ENCODE measurements around the gene VIT.

Gene VIT

DNA sequence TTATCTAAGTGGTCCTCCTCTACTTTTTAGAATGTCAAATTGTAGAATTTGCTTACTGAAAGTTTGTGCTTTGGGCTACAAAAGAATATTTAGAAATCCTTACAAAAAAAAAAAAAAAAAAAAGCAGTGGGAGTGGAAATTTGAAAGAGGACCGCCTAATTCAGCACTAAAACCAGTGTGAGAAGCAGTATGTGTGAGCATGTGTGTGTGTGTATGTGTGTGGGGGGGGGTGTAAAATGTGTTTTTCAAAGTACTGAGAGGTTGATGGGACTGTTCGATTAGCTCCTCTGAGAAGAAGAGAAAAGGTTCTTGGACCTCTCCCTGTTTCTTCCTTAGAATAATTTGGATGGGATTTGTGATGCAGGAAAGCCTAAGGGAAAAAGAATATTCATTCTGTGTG is at the start of gene VIT:
Gene VIT, plus strand, starts transcription at position 175 of the 400 bp plus-strand sequence. CDS start 19,664 bp downstream, outside the sequence.
- H3K9me3 ChIP-seq (ENCODE audit: control insufficient read depth, low read length): no peaks in the 10 kb centered on the region
- H3K9ac ChIP-seq (ENCODE audit: low read length): no peak within 1 kb of the TSS
- H3K4me3 ChIP-seq (ENCODE audit: low read length): no peak within 1 kb of the TSS
- H3K36me3 ChIP-seq (ENCODE audit: control insufficient read depth, insufficient read depth, low read length): no peaks in the 10 kb centered on the region
- no peaks in the 10 kb centered on the region for H3K4me1 ChIP-seq (ENCODE audit: control insufficient read depth, insufficient read depth, low read length)
- H3K27me3 ChIP-seq (ENCODE audit: control insufficient read depth, insufficient read depth, low read length): no peaks in the 10 kb centered on the region

GRCh38 chr2:36650031-36650829 is 46.3 kb upstream of the VIT start:
- no peak overlapping the region for H3K4me3 ChIP-seq (ENCODE audit: low read length)
- no peaks in the 10 kb centered on the region for H3K9me3 ChIP-seq (ENCODE audit: control insufficient read depth, low read length)
- H3K27me3 ChIP-seq (ENCODE audit: control insufficient read depth, insufficient read depth, low read length): no peaks in the 10 kb centered on the region
- H3K36me3 ChIP-seq (ENCODE audit: control insufficient read depth, insufficient read depth, low read length): no peaks in the 10 kb centered on the region
- H3K9ac ChIP-seq (ENCODE audit: low read length): no peak overlapping the region
- peaks cover 6% of the 10 kb centered on the region for H3K4me1 ChIP-seq (ENCODE audit: control insufficient read depth, insufficient read depth, low read length)

GRCh38 chr2:36653155-36653554 is 43.4 kb upstream of the VIT start:
- H3K4me1 ChIP-seq (ENCODE audit: control insufficient read depth, insufficient read depth, low read length): peaks cover 6% of the 10 kb centered on the region
- H3K9me3 ChIP-seq (ENCODE audit: control insufficient read depth, low read length): no peaks in the 10 kb centered on the region
- no peaks in the 10 kb centered on the region for H3K27me3 ChIP-seq (ENCODE audit: control insufficient read depth, insufficient read depth, low read length)
- no peak overlapping the region for H3K4me3 ChIP-seq (ENCODE audit: low read length)
- no peak overlapping the region for H3K9ac ChIP-seq (ENCODE audit: low read length)
- no peaks in the 10 kb centered on the region for H3K36me3 ChIP-seq (ENCODE audit: control insufficient read depth, insufficient read depth, low read length)

- no peaks in the 10 kb centered on the region for H3K9me3 ChIP-seq (ENCODE audit: control insufficient read depth, low read length)
- no peaks in the 10 kb centered on the region for H3K27me3 ChIP-seq (ENCODE audit: control insufficient read depth, insufficient read depth, low read length)
- H3K4me1 ChIP-seq (ENCODE audit: control insufficient read depth, insufficient read depth, low read length): peaks cover 6% of the 10 kb centered on the region
- no peak overlapping the region for H3K4me3 ChIP-seq (ENCODE audit: low read length)
- no peak overlapping the region for H3K9ac ChIP-seq (ENCODE audit: low read length)
- H3K36me3 ChIP-seq (ENCODE audit: control insufficient read depth, insufficient read depth, low read length): no peaks in the 10 kb centered on the region
Measured at GRCh38 chr2:36653967-36654694, 42.4 kb upstream of the VIT start.

- Histone ChIP-seq H3K9me3 (ENCODE audit: control insufficient read depth, low read length) (no peaks in the 10 kb centered on the region), H3K36me3 (ENCODE audit: control insufficient read depth, insufficient read depth, low read length) (no peaks in the 10 kb centered on the region), H3K27me3 (ENCODE audit: control insufficient read depth, insufficient read depth, low read length) (no peaks in the 10 kb centered on the region), H3K4me1 (ENCODE audit: control insufficient read depth, insufficient read depth, low read length) (no peaks in the 10 kb centered on the region), H3K4me3 (ENCODE audit: low read length) (no peak overlapping the region), H3K9ac (ENCODE audit: low read length) (no peak overlapping the region)
Measured at GRCh38 chr2:36655453-36655852, 41.1 kb upstream of the VIT start.

DNA sequence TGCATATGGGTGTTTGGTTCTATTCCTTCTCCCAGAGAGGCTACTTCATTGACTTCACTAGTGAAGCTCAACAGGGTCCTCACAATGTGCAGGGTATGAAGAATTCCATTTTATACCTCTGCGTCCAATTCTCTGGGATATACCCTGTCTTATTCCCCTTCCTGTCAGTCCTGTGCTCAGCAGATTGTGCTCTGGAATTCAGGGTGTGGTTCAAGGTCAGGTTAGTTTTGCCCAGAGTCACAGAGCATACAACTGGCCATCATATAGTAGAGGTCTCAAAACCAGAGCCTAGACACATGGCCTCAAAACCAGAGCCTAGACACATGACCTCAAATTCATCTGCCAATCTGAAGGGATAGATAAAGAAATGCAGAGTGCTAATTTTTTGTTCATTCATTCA is 38.8 kb upstream of the VIT start:
- no peak overlapping the region for H3K9ac ChIP-seq (ENCODE audit: low read length)
- no peaks in the 10 kb centered on the region for H3K4me1 ChIP-seq (ENCODE audit: control insufficient read depth, insufficient read depth, low read length)
- no peak overlapping the region for H3K4me3 ChIP-seq (ENCODE audit: low read length)
- no peaks in the 10 kb centered on the region for H3K9me3 ChIP-seq (ENCODE audit: control insufficient read depth, low read length)
- H3K36me3 ChIP-seq (ENCODE audit: control insufficient read depth, insufficient read depth, low read length): no peaks in the 10 kb centered on the region
- H3K27me3 ChIP-seq (ENCODE audit: control insufficient read depth, insufficient read depth, low read length): no peaks in the 10 kb centered on the region

- H3K36me3 ChIP-seq (ENCODE audit: control insufficient read depth, insufficient read depth, low read length): no peaks in the 10 kb centered on the region
- no peaks in the 10 kb centered on the region for H3K9me3 ChIP-seq (ENCODE audit: control insufficient read depth, low read length)
- H3K9ac ChIP-seq (ENCODE audit: low read length): no peak overlapping the region
- no peaks in the 10 kb centered on the region for H3K27me3 ChIP-seq (ENCODE audit: control insufficient read depth, insufficient read depth, low read length)
- H3K4me1 ChIP-seq (ENCODE audit: control insufficient read depth, insufficient read depth, low read length): no peaks in the 10 kb centered on the region
- H3K4me3 ChIP-seq (ENCODE audit: low read length): no peak overlapping the region
Measured at GRCh38 chr2:36658277-36658748, 38.2 kb upstream of the VIT start.

- H3K4me1 ChIP-seq (ENCODE audit: control insufficient read depth, insufficient read depth, low read length): no peaks in the 10 kb centered on the region
- no peaks in the 10 kb centered on the region for H3K36me3 ChIP-seq (ENCODE audit: control insufficient read depth, insufficient read depth, low read length)
- no peaks in the 10 kb centered on the region for H3K27me3 ChIP-seq (ENCODE audit: control insufficient read depth, insufficient read depth, low read length)
- H3K9ac ChIP-seq (ENCODE audit: low read length): no peak overlapping the region
- H3K4me3 ChIP-seq (ENCODE audit: low read length): no peak overlapping the region
- H3K9me3 ChIP-seq (ENCODE audit: control insufficient read depth, low read length): no peaks in the 10 kb centered on the region
Measured at GRCh38 chr2:36659218-36659617, 37.3 kb upstream of the VIT start.

- H3K9ac ChIP-seq (ENCODE audit: low read length): no peak overlapping the region
- H3K4me1 ChIP-seq (ENCODE audit: control insufficient read depth, insufficient read depth, low read length): no peaks in the 10 kb centered on the region
- no peak overlapping the region for H3K4me3 ChIP-seq (ENCODE audit: low read length)
- H3K27me3 ChIP-seq (ENCODE audit: control insufficient read depth, insufficient read depth, low read length): no peaks in the 10 kb centered on the region
- no peaks in the 10 kb centered on the region for H3K36me3 ChIP-seq (ENCODE audit: control insufficient read depth, insufficient read depth, low read length)
- no peaks in the 10 kb centered on the region for H3K9me3 ChIP-seq (ENCODE audit: control insufficient read depth, low read length)
Measured at GRCh38 chr2:36659872-36660312, 36.6 kb upstream of the VIT start.

DNA sequence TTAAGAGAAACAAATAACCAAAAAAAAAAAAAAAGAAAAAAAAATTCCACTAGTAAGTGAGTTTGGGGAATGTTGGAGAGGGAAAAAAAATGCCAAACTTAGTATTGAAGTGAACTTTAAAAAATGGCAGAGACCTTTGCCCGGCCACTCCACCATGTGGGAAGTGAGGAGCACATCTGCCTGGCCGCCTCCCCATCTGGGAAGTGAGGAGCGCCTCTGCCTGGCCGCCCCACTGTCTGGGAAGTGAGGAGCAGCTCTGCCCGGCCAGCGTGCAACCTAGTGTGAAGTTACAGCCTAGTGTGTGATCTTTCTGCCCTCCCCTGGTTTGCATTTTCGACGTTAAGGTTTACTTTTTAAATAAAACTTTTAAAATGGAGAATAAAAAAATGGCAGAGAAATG is 33.9 kb upstream of the VIT start:
- H3K4me3 ChIP-seq (ENCODE audit: low read length): no peak overlapping the region
- no peaks in the 10 kb centered on the region for H3K36me3 ChIP-seq (ENCODE audit: control insufficient read depth, insufficient read depth, low read length)
- H3K27me3 ChIP-seq (ENCODE audit: control insufficient read depth, insufficient read depth, low read length): no peaks in the 10 kb centered on the region
- H3K9ac ChIP-seq (ENCODE audit: low read length): no peak overlapping the region
- H3K9me3 ChIP-seq (ENCODE audit: control insufficient read depth, low read length): no peaks in the 10 kb centered on the region
- H3K4me1 ChIP-seq (ENCODE audit: control insufficient read depth, insufficient read depth, low read length): no peaks in the 10 kb centered on the region

- H3K9ac ChIP-seq (ENCODE audit: low read length): no peak overlapping the region
Measured at GRCh38 chr2:36663295-36663694, 33.2 kb upstream of the VIT start.

More at GRCh38 chr2:36663295-36663694, 33.2 kb upstream of the VIT start:
- no peak overlapping the region for H3K4me3 ChIP-seq (ENCODE audit: low read length)
- H3K9me3 ChIP-seq (ENCODE audit: control insufficient read depth, low read length): no peaks in the 10 kb centered on the region
- H3K36me3 ChIP-seq (ENCODE audit: control insufficient read depth, insufficient read depth, low read length): no peaks in the 10 kb centered on the region
- H3K4me1 ChIP-seq (ENCODE audit: control insufficient read depth, insufficient read depth, low read length): no peaks in the 10 kb centered on the region
- no peaks in the 10 kb centered on the region for H3K27me3 ChIP-seq (ENCODE audit: control insufficient read depth, insufficient read depth, low read length)

Measured in mucosa of stomach (tissue), 1 donor.